Measurements from ENCODE around the gene ABHD14A.

- TF ChIP-seq TAF1 (CRISPR knock-in tag; IDR thresholded peaks at IDR 0.05) (no peak; the same call in 1 of the 2 replicates), ZNF550 (CRISPR knock-in tag; IDR thresholded peaks at IDR 0.05; ENCODE audit: borderline replicate concordance) (no peak), RNF2 (conservative IDR thresholded peaks at IDR 0.05; ENCODE audit: low read depth) (no peak)
- TF ChIP-seq, protein P1, sequence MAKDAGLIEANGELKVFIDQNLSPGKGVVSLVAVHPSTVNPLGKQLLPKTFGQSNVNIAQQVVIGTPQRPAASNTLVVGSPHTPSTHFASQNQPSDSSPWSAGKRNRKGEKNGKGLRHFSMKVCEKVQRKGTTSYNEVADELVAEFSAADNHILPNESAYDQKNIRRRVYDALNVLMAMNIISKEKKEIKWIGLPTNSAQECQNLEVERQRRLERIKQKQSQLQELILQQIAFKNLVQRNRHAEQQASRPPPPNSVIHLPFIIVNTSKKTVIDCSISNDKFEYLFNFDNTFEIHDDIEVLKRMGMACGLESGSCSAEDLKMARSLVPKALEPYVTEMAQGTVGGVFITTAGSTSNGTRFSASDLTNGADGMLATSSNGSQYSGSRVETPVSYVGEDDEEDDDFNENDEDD (CRISPR knock-in tag; IDR thresholded peaks at IDR 0.05; ENCODE audit: borderline replicate concordance), result no peak
Measured at GRCh38 chr3:51974277-51974962, 444 bp upstream of the ABHD14A start.

Data from HepG2 (cell line).